OCI-LY1 (cell line): ENCODE measurements around the gene VPS45.
"Not testable (repeated sequence)": the region's sequence is repeated elsewhere in the genome, so short reads cannot be mapped to it uniquely, and the experiment has no call there.

Experiments used
- H2AFZ ChIP-seq: fragments of 200-600 bp; sonication (generic), shearing (Covaris generic); 2 replicates; pipeline ENCODE4 v1.6.0; 2014; ENCODE audit warnings: antibody characterized with exemption, mild to moderate bottlenecking, low read length
- H3F3A ChIP-seq: fragments of 200-600 bp; sonication (generic), shearing (Covaris generic); 2 replicates; pipeline ENCODE4 v1.6.0; 2014; ENCODE audit warnings: mild to moderate bottlenecking, antibody characterized with exemption, low read length, moderate library complexity; ENCODE audit not compliant: insufficient read depth
- H3K27ac ChIP-seq: fragments of 200-600 bp; sonication (generic); 2 replicates; pipeline ENCODE4 v1.5.1; 2014; ENCODE audit warnings: low read length, mixed run types, mild to moderate bottlenecking, low read depth; ENCODE audit not compliant: poor library complexity, severe bottlenecking
- H3K27me3 ChIP-seq: fragments of 200-600 bp; sonication (generic); 2 replicates; pipeline ENCODE4 v1.6.0; 2014; ENCODE audit warnings: antibody characterized with exemption, mild to moderate bottlenecking, low read length, moderate library complexity; ENCODE audit not compliant: insufficient read depth
- H3K36me3 ChIP-seq: fragments of 200-600 bp; sonication (generic); 2 replicates; pipeline ENCODE4 v1.6.1; 2014; ENCODE audit warnings: mild to moderate bottlenecking, antibody characterized with exemption, low read length, moderate library complexity, mixed read lengths; ENCODE audit not compliant: insufficient read depth
- H3K4me1 ChIP-seq: fragments of 200-600 bp; sonication (generic); 2 replicates; pipeline ENCODE4 v1.5.1; 2014; ENCODE audit warnings: mild to moderate bottlenecking, low read length, moderate library complexity; ENCODE audit not compliant: insufficient read depth, severe bottlenecking
- H3K4me2 ChIP-seq: fragments of 200-600 bp; sonication (generic), shearing (Covaris generic); 2 replicates; pipeline ENCODE4 v1.6.1; 2014; ENCODE audit warnings: low read length
- H3K4me3 ChIP-seq: fragments of 200-600 bp; sonication (generic); 2 replicates; pipeline ENCODE4 v1.5.1; 2014; ENCODE audit warnings: low read length, low read depth, mild to moderate bottlenecking, mixed read lengths; ENCODE audit not compliant: poor library complexity, severe bottlenecking
- H3K79me2 ChIP-seq: fragments of 200-600 bp; shearing (Covaris generic); 2 replicates; pipeline ENCODE4 v1.6.1; 2016; ENCODE audit warnings: mixed run types, low read length, mixed read lengths; ENCODE audit not compliant: insufficient read depth
- H3K9ac ChIP-seq: fragments of 200-600 bp; sonication (generic), shearing (Covaris generic); 2 replicates; pipeline ENCODE4 v1.6.1; 2014; ENCODE audit warnings: mild to moderate bottlenecking, low read length, mixed read lengths
- H3K9me2 ChIP-seq: fragments of 200-600 bp; sonication (generic), shearing (Covaris generic); 2 replicates; pipeline ENCODE4 v1.6.1; 2014; ENCODE audit warnings: low read depth, mild to moderate bottlenecking, low read length, mixed read lengths
- H3K9me3 ChIP-seq: fragments of 200-600 bp; shearing (Covaris generic); 2 replicates; pipeline ENCODE4 v1.6.1; 2014; ENCODE audit warnings: low read length, mixed read lengths
- H4K20me1 ChIP-seq: fragments of 200-600 bp; sonication (generic), shearing (Covaris generic); 2 replicates; pipeline ENCODE4 v1.6.0; 2016; ENCODE audit warnings: mild to moderate bottlenecking, low read length; ENCODE audit not compliant: insufficient read depth
- CTCF ChIP-seq: fragments of 200-600 bp; sonication (generic), shearing (Covaris generic); IDR thresholded peaks from 2 replicates; pipeline ENCODE4 v1.5.1; 2017; ENCODE audit warnings: mild to moderate bottlenecking, antibody characterized with exemption, low read length, moderate library complexity, mixed read lengths
- EZH2 ChIP-seq: fragments of 200-600 bp; sonication (generic), shearing (Covaris generic); IDR thresholded peaks from 2 replicates; pipeline ENCODE4 v1.8.0; 2017; ENCODE audit warnings: borderline replicate concordance, mixed run types, mild to moderate bottlenecking, antibody characterized with exemption, low read length, moderate library complexity, mixed read lengths

Gene VPS45

GRCh38 chr1:150051089-150051373 lies 16.5 kb upstream of the VPS45 start:
- no peak overlapping the region for H2AFZ ChIP-seq
- no peak overlapping the region for H3K9ac ChIP-seq
- no peaks in the 10 kb centered on the region for H3K36me3 ChIP-seq
- no peak overlapping the region for H3K4me2 ChIP-seq
- H3K4me1 ChIP-seq, result no peaks in the 10 kb centered on the region
- TF ChIP-seq CTCF (no peak), EZH2 (no peak)
- no peaks in the 10 kb centered on the region for H3K9me2 ChIP-seq
- no peaks in the 10 kb centered on the region for H3K27me3 ChIP-seq
- H4K20me1 ChIP-seq, result no peaks in the 10 kb centered on the region
- H3K4me3 ChIP-seq, result no peak overlapping the region
- no peaks in the 10 kb centered on the region for H3K79me2 ChIP-seq
- H3K9me3 ChIP-seq, result no peaks in the 10 kb centered on the region
- H3F3A ChIP-seq, result no peaks in the 10 kb centered on the region
- H3K27ac ChIP-seq, result no peak overlapping the region

GRCh38 chr1:150051905-150052412 lies 15.6 kb upstream of the VPS45 start:
- H3K9me2 ChIP-seq, H3K27me3 ChIP-seq, H3K27ac ChIP-seq, H3K4me1 ChIP-seq, H3K79me2 ChIP-seq, H3K36me3 ChIP-seq, H4K20me1 ChIP-seq, H3K4me2 ChIP-seq, H3K4me3 ChIP-seq, H2AFZ ChIP-seq, H3F3A ChIP-seq, H3K9ac ChIP-seq, H3K9me3 ChIP-seq: not testable (repeated sequence)

GRCh38 chr1:150053926-150054325 lies 13.7 kb upstream of the VPS45 start:
- Histone ChIP-seq H3K9me3 (no peaks in the 10 kb centered on the region), H3K9ac (no peak overlapping the region), H3K4me1 (no peaks in the 10 kb centered on the region), H3K4me3 (no peak overlapping the region), H3K36me3 (no peaks in the 10 kb centered on the region), H3K9me2 (no peaks in the 10 kb centered on the region), H3F3A (no peaks in the 10 kb centered on the region), H3K4me2 (no peak overlapping the region), H3K27ac (no peak overlapping the region), H4K20me1 (no peaks in the 10 kb centered on the region), H2AFZ (no peak overlapping the region), H3K79me2 (no peaks in the 10 kb centered on the region), H3K27me3 (no peaks in the 10 kb centered on the region)
- TF ChIP-seq CTCF (no peak), EZH2 (no peak)

GRCh38 chr1:150055507-150055906 lies 12.1 kb upstream of the VPS45 start:
- H3K27ac ChIP-seq, H3K4me2 ChIP-seq, H3K9me2 ChIP-seq, H3K9me3 ChIP-seq, H3K27me3 ChIP-seq, H4K20me1 ChIP-seq, H3K9ac ChIP-seq, H3K36me3 ChIP-seq, H3F3A ChIP-seq, H3K79me2 ChIP-seq, H3K4me3 ChIP-seq, H3K4me1 ChIP-seq, H2AFZ ChIP-seq: not testable (repeated sequence)
